GM12878 (cell line): ENCODE measurements around the gene ANKS1A. TPM values are rescaled to one million over a fixed set of nuclear protein-coding genes. Genes with fewer than 3 reads are reported as not detected.

Source experiments
- ATAC-seq: fragments of 200-7000 bp; cut with Tn5 transposase; 3 replicates; pipeline ENCODE4 v1.9.1; 2020; ENCODE audit warnings: mild to moderate bottlenecking, moderate library complexity
- BruUV-seq: library from RNA; stranded (reverse); fragments of 400-500 nt; replicated peaks from 2 replicates; lab custom pipeline; 2021; lab: Mats Ljungman, UMichigan
- CTCF ChIA-PET: fragments of 300-600 bp; sonication (Branson Sonifier 250); formaldehyde crosslinking; extraction: SDS; loops from one replicate; lab custom pipeline; 2021; ENCODE audit warnings: inconsistent platforms; lab: Yijun Ruan, JAX
- POLR2A ChIA-PET: fragments of 350-600 bp; formaldehyde crosslinking; extraction: SDS; loops from one replicate; lab custom pipeline; 2021; ENCODE audit warnings: inconsistent platforms; lab: Charles Lee
- RAD21 ChIA-PET: fragments of 300-600 bp; sonication (Branson Sonifier 250); formaldehyde crosslinking; loops from one replicate; lab custom pipeline; 2023; ENCODE audit warnings: antibody characterized with exemption; ENCODE audit not compliant: unreplicated experiment; lab: Charles Lee
- SMC1A ChIA-PET: fragments of 300-600 bp; sonication (Branson Sonifier 250); formaldehyde crosslinking; loops from one replicate; lab custom pipeline; 2023; ENCODE audit not compliant: unreplicated experiment, uncharacterized antibody; lab: Charles Lee
- DNase-seq: peaks from one replicate; pipeline ENCODE4 v3.0.0-alpha.2; 2011; ENCODE audit warnings: low read depth, low spot score
- FAIRE-seq: peaks from 3 replicates; lab custom pipeline; 2011; peaks lifted over from hg19 to GRCh38; lab: Jason Lieb, UNC
- H2AFZ ChIP-seq: 2 replicates; pipeline ENCODE4 v1.6.0; 2011; ENCODE audit warnings: low read depth, low read length, control low read depth; ENCODE audit not compliant: control insufficient read depth
- H3K27ac ChIP-seq: 2 replicates; pipeline ENCODE4 v1.5.1; 2011; ENCODE audit warnings: control low read depth; ENCODE audit not compliant: control insufficient read depth, insufficient read depth
- H3K27me3 ChIP-seq, 2 experiments: replicated peaks in 1 of 2; 2 replicates each; pipeline versions ENCODE4 v1.6.0 to v1.6.1; 2011; ENCODE audit warnings: low read length in 1 of 2; ENCODE audit not compliant: control insufficient read depth in 2 of 2, insufficient read depth in 2 of 2
- H3K36me3 ChIP-seq, 2 experiments: 2 replicates each; pipeline ENCODE4 v1.5.1; 2011; ENCODE audit warnings: low read length in 1 of 2; ENCODE audit not compliant: control insufficient read depth in 2 of 2, insufficient read depth in 2 of 2
- H3K4me1 ChIP-seq: 2 replicates; pipeline ENCODE4 v1.6.1; 2011; ENCODE audit warnings: mild to moderate bottlenecking, low read length, moderate library complexity, mixed read lengths; ENCODE audit not compliant: control insufficient read depth, insufficient read depth
- H3K4me2 ChIP-seq: 2 replicates; pipeline ENCODE4 v1.6.0; 2011; ENCODE audit warnings: control low read depth; ENCODE audit not compliant: control insufficient read depth, insufficient read depth
- H3K4me3 ChIP-seq: fragments of 200-600 bp; sonication (generic); 2 replicates; pipeline ENCODE4 v1.5.1; 2016
- H3K79me2 ChIP-seq: 2 replicates; pipeline ENCODE4 v1.6.0; 2011; ENCODE audit warnings: low read length; ENCODE audit not compliant: control insufficient read depth, insufficient read depth
- H3K9ac ChIP-seq: 2 replicates; pipeline ENCODE4 v1.8.0; 2011; ENCODE audit warnings: low read length, control low read depth, mixed read lengths; ENCODE audit not compliant: control insufficient read depth, insufficient read depth
- H3K9me3 ChIP-seq: replicated peaks from 3 replicates; pipeline ENCODE4 v1.5.1; 2011; ENCODE audit warnings: mild to moderate bottlenecking, low read length; ENCODE audit not compliant: control insufficient read depth, insufficient read depth
- H4K20me1 ChIP-seq: 2 replicates; pipeline ENCODE4 v1.6.0; 2011; ENCODE audit not compliant: control insufficient read depth, insufficient read depth
- DPF2 ChIP-seq: fragments of 450-650 bp; IDR thresholded peaks from 2 replicates; pipeline ENCODE4 v1.6.1; 2017; ENCODE audit warnings: mild to moderate bottlenecking
- FOXK2 ChIP-seq: fragments of 450-650 bp; IDR thresholded peaks from 2 replicates; pipeline ENCODE4 v1.6.1; 2017; ENCODE audit warnings: mild to moderate bottlenecking, moderate library complexity
- HDGF ChIP-seq: fragments of 450-650 bp; IDR thresholded peaks from 2 replicates; pipeline ENCODE4 v1.6.1; 2016; ENCODE audit warnings: antibody characterized with exemption
- KDM1A ChIP-seq: fragments of 200-600 bp; sonication (generic); IDR thresholded peaks from 2 replicates; pipeline ENCODE4 v1.6.1; 2016; ENCODE audit warnings: borderline replicate concordance
- NFIC ChIP-seq: IDR thresholded peaks from 2 replicates; pipeline ENCODE4 v1.6.1; 2012; ENCODE audit warnings: low read depth, mild to moderate bottlenecking, inconsistent platforms, low read length, moderate library complexity
- NFYB ChIP-seq: IDR thresholded peaks from 2 replicates; pipeline ENCODE4 v1.6.1; 2011; ENCODE audit warnings: low read depth, mild to moderate bottlenecking, low read length, improper control_type of control experiment, moderate library complexity; ENCODE audit not compliant: insufficient read depth
- SMARCA5 ChIP-seq: fragments of 450-650 bp; IDR thresholded peaks from 2 replicates; pipeline ENCODE4 v1.6.1; 2017; ENCODE audit warnings: mild to moderate bottlenecking
- WGBS: methylation state at CpG from one replicate; pipeline ENCODE4 v1.1.6; 2016; ENCODE audit warnings: low lambda C conversion rate; ENCODE audit not compliant: insufficient replicate concordance, insufficient coverage; ENCODE audit errors: missing lambda C conversion rate; 5-methylcytosine and 5-hydroxymethylcytosine counted together
- in situ Hi-C: fragments of 300-500 bp; cut with MboI; formaldehyde crosslinking; loops from 9 replicates; pipeline ENCODE4 v1.14.3; 2018; ENCODE audit warnings: mixed read lengths
- intact Hi-C: fragments of 100-400 bp; cut with micrococcal nuclease; formaldehyde crosslinking; loops from one replicate; pipeline ENCODE4 v1.14.2; 2022; ENCODE audit not compliant: unreplicated experiment
- polyA plus RNA-seq, 11 experiments: library from polyadenylated mRNA; depleted of rRNA in 4 of 11; unstranded in 6 of 11; stranded (reverse) in 5 of 11; fragments of >200 nt; fragmentation: Nextera tagmentation in 4 of 11; fragmentation: Illumina TruSeq in 1 of 11; extraction: Ambion mirVana in 4 of 11; extraction: Trizol in 1 of 11; gene quantifications; 1 replicate in 1 of 11; 2 replicates in 10 of 11; pipeline versions ENCODE4 v1.2.1 to v1.2.3, GENCODE V29; 2011 to 2016; ENCODE audit warnings: inconsistent platforms in 2 of 11, missing spikeins in 2 of 11, low read depth in 1 of 11
- total RNA-seq, 4 experiments: library from RNA; depleted of rRNA in 3 of 4; stranded (reverse); fragments of >200 nt in 3 of 4; fragmentation: Illumina TruSeq in 1 of 4; extraction: Trizol in 1 of 4; gene quantifications; 2 replicates each; pipeline versions ENCODE4 v1.2.1 to v1.2.3, GENCODE V29; 2013 to 2021
- TF ChIP-seq, protein P1 (sequence below): fragments of 450-650 bp; IDR thresholded peaks from 2 replicates; pipeline ENCODE4 v1.6.1; 2017; ENCODE audit warnings: mild to moderate bottlenecking, moderate library complexity
- TF ChIP-seq, protein P2 (sequence below): IDR thresholded peaks from 2 replicates; pipeline ENCODE4 v1.6.1; 2011; ENCODE audit warnings: low read depth, mild to moderate bottlenecking, low read length, moderate library complexity, borderline replicate concordance; ENCODE audit errors: extremely low read depth
- TF ChIP-seq, protein P3 (sequence below): fragments of 450-650 bp; IDR thresholded peaks from 2 replicates; pipeline ENCODE4 v1.6.1; 2018; ENCODE audit warnings: mild to moderate bottlenecking, low read depth, moderate library complexity; ENCODE audit not compliant: partially characterized antibody
- TF ChIP-seq, protein P4 (sequence below): IDR thresholded peaks from 2 replicates; pipeline ENCODE4 v1.6.1; 2011; ENCODE audit warnings: borderline replicate concordance, low read depth, mild to moderate bottlenecking, moderate library complexity, low read length; ENCODE audit not compliant: insufficient read depth, poor library complexity, severe bottlenecking

ANKS1A gene
- total and polyA plus RNA-seq, 10 of the 15 experiments (the other 5 are each of a cell fraction or from before 2014, with no cell fraction given), result 0.60 to 7.0 (median 3.0) TPM

DNA sequence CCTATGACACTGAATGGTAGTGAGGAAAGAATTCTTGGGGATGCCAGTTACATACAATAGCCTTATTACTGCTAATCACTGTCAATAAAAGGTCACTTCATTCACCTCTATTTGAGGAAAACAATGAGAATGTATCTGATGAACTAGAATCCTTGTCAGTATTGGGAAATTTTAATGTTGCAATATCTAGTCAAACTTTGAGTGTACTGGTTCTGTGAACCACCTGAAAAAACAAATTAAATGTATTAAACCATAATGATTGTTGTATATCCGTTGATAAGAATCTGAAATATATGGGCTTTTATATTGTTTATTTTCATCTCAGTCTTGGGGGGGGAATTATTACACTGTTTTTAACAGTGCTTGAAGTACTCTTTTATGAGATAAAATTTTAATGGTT lies 11.8 kb upstream of the ANKS1A start (continued):
- TF ChIP-seq, protein P1, sequence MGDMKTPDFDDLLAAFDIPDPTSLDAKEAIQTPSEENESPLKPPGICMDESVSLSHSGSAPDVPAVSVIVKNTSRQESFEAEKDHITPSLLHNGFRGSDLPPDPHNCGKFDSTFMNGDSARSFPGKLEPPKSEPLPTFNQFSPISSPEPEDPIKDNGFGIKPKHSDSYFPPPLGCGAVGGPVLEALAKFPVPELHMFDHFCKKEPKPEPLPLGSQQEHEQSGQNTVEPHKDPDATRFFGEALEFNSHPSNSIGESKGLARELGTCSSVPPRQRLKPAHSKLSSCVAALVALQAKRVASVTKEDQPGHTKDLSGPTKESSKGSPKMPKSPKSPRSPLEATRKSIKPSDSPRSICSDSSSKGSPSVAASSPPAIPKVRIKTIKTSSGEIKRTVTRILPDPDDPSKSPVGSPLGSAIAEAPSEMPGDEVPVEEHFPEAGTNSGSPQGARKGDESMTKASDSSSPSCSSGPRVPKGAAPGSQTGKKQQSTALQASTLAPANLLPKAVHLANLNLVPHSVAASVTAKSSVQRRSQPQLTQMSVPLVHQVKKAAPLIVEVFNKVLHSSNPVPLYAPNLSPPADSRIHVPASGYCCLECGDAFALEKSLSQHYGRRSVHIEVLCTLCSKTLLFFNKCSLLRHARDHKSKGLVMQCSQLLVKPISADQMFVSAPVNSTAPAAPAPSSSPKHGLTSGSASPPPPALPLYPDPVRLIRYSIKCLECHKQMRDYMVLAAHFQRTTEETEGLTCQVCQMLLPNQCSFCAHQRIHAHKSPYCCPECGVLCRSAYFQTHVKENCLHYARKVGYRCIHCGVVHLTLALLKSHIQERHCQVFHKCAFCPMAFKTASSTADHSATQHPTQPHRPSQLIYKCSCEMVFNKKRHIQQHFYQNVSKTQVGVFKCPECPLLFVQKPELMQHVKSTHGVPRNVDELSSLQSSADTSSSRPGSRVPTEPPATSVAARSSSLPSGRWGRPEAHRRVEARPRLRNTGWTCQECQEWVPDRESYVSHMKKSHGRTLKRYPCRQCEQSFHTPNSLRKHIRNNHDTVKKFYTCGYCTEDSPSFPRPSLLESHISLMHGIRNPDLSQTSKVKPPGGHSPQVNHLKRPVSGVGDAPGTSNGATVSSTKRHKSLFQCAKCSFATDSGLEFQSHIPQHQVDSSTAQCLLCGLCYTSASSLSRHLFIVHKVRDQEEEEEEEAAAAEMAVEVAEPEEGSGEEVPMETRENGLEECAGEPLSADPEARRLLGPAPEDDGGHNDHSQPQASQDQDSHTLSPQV, result no peak
- TF ChIP-seq, protein P2, sequence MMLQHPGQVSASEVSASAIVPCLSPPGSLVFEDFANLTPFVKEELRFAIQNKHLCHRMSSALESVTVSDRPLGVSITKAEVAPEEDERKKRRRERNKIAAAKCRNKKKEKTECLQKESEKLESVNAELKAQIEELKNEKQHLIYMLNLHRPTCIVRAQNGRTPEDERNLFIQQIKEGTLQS, result no peak
- TF ChIP-seq DPF2 (no peak), KDM1A (no peak)

DNA sequence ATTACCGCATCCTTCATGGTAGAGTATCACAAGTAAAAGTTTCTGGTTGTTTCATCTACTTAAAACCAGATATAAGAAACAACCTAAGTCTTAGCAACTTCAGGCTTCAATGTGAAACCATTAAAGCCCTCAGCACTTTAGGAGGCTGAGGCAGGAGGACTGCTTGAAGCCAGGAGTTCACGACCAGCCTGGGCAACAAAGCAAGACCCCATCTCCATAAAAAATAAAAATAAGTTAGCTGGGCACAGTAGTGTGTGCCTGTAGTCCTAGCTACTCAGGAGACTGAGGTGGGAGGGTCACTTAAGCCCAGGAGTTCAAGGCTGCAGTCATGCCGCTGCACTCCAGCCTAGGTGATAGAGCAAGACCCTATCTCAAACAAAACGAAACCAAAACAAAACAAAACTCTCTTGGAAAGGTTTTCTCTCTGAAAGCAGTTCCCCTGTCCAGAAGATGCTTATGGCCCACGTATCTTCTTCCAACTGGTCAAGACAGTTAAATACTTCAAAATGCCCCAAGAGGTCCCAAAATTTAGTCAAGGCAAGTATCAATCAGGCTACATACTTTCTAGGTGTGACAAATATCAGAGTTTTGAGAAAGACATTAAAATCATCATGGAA lies 11.1 kb upstream of the ANKS1A start:
- CTCF ChIA-PET, result interaction anchor here (1.3 kb wide), 1 partner anchor 59 kb away, joined by 3 read pairs; no protein-coding TSS in a partner anchor
- TSS peak; percentile 39 for BruUV-seq
- no peak overlapping the region for H3K4me3 ChIP-seq
- TF ChIP-seq NFIC (no peak), SMARCA5 (no peak), HDGF (no peak), FOXK2 (no peak), NFYB (no peak)
- TF ChIP-seq, protein P3, sequence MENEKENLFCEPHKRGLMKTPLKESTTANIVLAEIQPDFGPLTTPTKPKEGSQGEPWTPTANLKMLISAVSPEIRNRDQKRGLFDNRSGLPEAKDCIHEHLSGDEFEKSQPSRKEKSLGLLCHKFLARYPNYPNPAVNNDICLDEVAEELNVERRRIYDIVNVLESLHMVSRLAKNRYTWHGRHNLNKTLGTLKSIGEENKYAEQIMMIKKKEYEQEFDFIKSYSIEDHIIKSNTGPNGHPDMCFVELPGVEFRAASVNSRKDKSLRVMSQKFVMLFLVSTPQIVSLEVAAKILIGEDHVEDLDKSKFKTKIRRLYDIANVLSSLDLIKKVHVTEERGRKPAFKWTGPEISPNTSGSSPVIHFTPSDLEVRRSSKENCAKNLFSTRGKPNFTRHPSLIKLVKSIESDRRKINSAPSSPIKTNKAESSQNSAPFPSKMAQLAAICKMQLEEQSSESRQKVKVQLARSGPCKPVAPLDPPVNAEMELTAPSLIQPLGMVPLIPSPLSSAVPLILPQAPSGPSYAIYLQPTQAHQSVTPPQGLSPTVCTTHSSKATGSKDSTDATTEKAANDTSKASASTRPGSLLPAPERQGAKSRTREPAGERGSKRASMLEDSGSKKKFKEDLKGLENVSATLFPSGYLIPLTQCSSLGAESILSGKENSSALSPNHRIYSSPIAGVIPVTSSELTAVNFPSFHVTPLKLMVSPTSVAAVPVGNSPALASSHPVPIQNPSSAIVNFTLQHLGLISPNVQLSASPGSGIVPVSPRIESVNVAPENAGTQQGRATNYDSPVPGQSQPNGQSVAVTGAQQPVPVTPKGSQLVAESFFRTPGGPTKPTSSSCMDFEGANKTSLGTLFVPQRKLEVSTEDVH, result no peak
- TF ChIP-seq, protein P4, sequence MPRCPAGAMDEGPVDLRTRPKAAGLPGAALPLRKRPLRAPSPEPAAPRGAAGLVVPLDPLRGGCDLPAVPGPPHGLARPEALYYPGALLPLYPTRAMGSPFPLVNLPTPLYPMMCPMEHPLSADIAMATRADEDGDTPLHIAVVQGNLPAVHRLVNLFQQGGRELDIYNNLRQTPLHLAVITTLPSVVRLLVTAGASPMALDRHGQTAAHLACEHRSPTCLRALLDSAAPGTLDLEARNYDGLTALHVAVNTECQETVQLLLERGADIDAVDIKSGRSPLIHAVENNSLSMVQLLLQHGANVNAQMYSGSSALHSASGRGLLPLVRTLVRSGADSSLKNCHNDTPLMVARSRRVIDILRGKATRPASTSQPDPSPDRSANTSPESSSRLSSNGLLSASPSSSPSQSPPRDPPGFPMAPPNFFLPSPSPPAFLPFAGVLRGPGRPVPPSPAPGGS, result no peak

More for the DNA sequence above, 11.1 kb upstream of the ANKS1A start:
- Histone ChIP-seq H3K79me2 (no peaks in the 10 kb centered on the region), H3K36me3 (peaks cover 3 to 25% of the 10 kb centered on the region in 2 experiments), H3K4me2 (no peak overlapping the region), H3K27me3 (no peaks in the 10 kb centered on the region), H3K27ac (no peak overlapping the region), H4K20me1 (no peaks in the 10 kb centered on the region), H3K9ac (no peak overlapping the region), H2AFZ (no peak overlapping the region), H3K4me1 (no peaks in the 10 kb centered on the region), H3K9me3 (no peaks in the 10 kb centered on the region)
- ChIA-PET POLR2A (interaction anchor here (1.3 kb wide), 1 partner anchor 11 kb away, joined by 3 read pairs; no protein-coding TSS in a partner anchor), RAD21 (no interaction called here), SMC1A (interaction anchor here (0.6 kb wide), 1 partner anchor 27 kb away, joined by 3 read pairs; no protein-coding TSS in a partner anchor)
- FAIRE-seq, result no peak
- 91% methylated on average over 5 of the region's 5 CpGs for WGBS
- intact Hi-C loops (no loop called here), in situ Hi-C loops (no loop called here)
- DNase-seq, result no peak
- no peak for ATAC-seq
